ENCODE results near the gene EPDR1.

- TF ChIP-seq, protein P1, sequence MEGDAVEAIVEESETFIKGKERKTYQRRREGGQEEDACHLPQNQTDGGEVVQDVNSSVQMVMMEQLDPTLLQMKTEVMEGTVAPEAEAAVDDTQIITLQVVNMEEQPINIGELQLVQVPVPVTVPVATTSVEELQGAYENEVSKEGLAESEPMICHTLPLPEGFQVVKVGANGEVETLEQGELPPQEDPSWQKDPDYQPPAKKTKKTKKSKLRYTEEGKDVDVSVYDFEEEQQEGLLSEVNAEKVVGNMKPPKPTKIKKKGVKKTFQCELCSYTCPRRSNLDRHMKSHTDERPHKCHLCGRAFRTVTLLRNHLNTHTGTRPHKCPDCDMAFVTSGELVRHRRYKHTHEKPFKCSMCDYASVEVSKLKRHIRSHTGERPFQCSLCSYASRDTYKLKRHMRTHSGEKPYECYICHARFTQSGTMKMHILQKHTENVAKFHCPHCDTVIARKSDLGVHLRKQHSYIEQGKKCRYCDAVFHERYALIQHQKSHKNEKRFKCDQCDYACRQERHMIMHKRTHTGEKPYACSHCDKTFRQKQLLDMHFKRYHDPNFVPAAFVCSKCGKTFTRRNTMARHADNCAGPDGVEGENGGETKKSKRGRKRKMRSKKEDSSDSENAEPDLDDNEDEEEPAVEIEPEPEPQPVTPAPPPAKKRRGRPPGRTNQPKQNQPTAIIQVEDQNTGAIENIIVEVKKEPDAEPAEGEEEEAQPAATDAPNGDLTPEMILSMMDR (IDR thresholded peaks at IDR 0.05) = no peak
- TF ChIP-seq POLR2A (IDR thresholded peaks at IDR 0.05) = no peak
- TF ChIP-seq EP300 (IDR thresholded peaks at IDR 0.05) = no peak
- TF ChIP-seq POLR2AphosphoS5 (IDR thresholded peaks at IDR 0.05) = no peak
Measured at GRCh38 chr7:37947138-37947940, 26.9 kb downstream of the EPDR1 start.
